Vagina (tissue), 2 donors: ENCODE measurements around the gene PPP3CA. TPM values are rescaled to one million over a fixed set of nuclear protein-coding genes. Genes with fewer than 3 reads are reported as not detected.

Source experiments
- DNase-seq, 2 donors: peaks; one replicate each; pipeline ENCODE4 v3.0.0-alpha.2; 2017; ENCODE audit errors: extremely low spot score in 2 of 2
- H3K27ac ChIP-seq: fragments of 200-600 bp; sonication (generic); one replicate; pipeline ENCODE4 v1.5.1; 2019
- H3K27me3 ChIP-seq: fragments of 200-600 bp; sonication (generic); one replicate; pipeline ENCODE4 v1.5.1; 2019
- H3K36me3 ChIP-seq, 2 donors: fragments of 200-600 bp; sonication (generic); one replicate each; pipeline ENCODE4 v1.5.1; 2017 to 2019
- H3K4me1 ChIP-seq: fragments of 200-600 bp; sonication (generic); one replicate; pipeline ENCODE4 v1.5.1; 2019
- H3K4me3 ChIP-seq, 2 donors: fragments of 200-600 bp; sonication (generic); 1 replicate in 1 of 2; 2 replicates in 1 of 2; pipeline ENCODE4 v1.5.1; 2016 to 2019
- H3K9me3 ChIP-seq: fragments of 200-600 bp; sonication (generic); one replicate; pipeline ENCODE4 v1.5.1; 2019
- POLR2A ChIP-seq, 2 donors: fragments of 450-650 bp; IDR thresholded peaks; one replicate each; pipeline ENCODE4 v1.6.1; 2017; ENCODE audit warnings: antibody characterized with exemption in 2 of 2, mild to moderate bottlenecking in 2 of 2, moderate library complexity in 2 of 2
- POLR2AphosphoS5 ChIP-seq, 2 donors: sonication (generic); formaldehyde crosslinking; IDR thresholded peaks; one replicate each; pipeline ENCODE4 v1.9.0; 2017; ENCODE audit warnings: antibody characterized with exemption in 2 of 2, mild to moderate bottlenecking in 2 of 2, low read depth in 1 of 2; ENCODE audit not compliant: insufficient read depth in 1 of 2
- intact Hi-C: fragments of 100-400 bp; cut with DNase I; formaldehyde crosslinking; loops from one replicate; pipeline ENCODE4 v1.15.1; 2023
- total RNA-seq: library from RNA; depleted of rRNA; stranded (reverse); fragments of >200 nt; gene quantifications from one replicate; pipeline ENCODE4 v1.2.3, GENCODE V29; 2016
- TF ChIP-seq, protein P1 (sequence below), 3 experiments: fragments of 450-650 bp in 2 of 3; fragments of 200-600 bp in 1 of 3; sonication (generic) in 1 of 3; IDR thresholded peaks; one replicate each; pipeline ENCODE4 v1.5.1; 2017 to 2019; ENCODE audit warnings: antibody characterized with exemption in 3 of 3, mild to moderate bottlenecking in 2 of 3, moderate library complexity in 2 of 3

Gene PPP3CA
- total RNA-seq, 1 donor from 2014 or later, result 45.9 TPM

GRCh38 chr4:100989401-100989800, 357.9 kb downstream of the PPP3CA start:
- no peaks in the 10 kb centered on the region for H3K27me3 ChIP-seq
- H3K36me3 ChIP-seq, result no peaks in the 10 kb centered on the region
- DNase-seq, result no peak
- TF ChIP-seq, protein P1, sequence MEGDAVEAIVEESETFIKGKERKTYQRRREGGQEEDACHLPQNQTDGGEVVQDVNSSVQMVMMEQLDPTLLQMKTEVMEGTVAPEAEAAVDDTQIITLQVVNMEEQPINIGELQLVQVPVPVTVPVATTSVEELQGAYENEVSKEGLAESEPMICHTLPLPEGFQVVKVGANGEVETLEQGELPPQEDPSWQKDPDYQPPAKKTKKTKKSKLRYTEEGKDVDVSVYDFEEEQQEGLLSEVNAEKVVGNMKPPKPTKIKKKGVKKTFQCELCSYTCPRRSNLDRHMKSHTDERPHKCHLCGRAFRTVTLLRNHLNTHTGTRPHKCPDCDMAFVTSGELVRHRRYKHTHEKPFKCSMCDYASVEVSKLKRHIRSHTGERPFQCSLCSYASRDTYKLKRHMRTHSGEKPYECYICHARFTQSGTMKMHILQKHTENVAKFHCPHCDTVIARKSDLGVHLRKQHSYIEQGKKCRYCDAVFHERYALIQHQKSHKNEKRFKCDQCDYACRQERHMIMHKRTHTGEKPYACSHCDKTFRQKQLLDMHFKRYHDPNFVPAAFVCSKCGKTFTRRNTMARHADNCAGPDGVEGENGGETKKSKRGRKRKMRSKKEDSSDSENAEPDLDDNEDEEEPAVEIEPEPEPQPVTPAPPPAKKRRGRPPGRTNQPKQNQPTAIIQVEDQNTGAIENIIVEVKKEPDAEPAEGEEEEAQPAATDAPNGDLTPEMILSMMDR (IDR thresholded peaks at IDR 0.05), result no peak
- TF ChIP-seq POLR2A (IDR thresholded peaks at IDR 0.05), result no peak
- intact Hi-C loops, result no loop called here
- no peak overlapping the region for H3K4me3 ChIP-seq
- H3K27ac ChIP-seq, result no peak overlapping the region
- no peaks in the 10 kb centered on the region for H3K4me1 ChIP-seq
- H3K9me3 ChIP-seq, result no peaks in the 10 kb centered on the region

DNA sequence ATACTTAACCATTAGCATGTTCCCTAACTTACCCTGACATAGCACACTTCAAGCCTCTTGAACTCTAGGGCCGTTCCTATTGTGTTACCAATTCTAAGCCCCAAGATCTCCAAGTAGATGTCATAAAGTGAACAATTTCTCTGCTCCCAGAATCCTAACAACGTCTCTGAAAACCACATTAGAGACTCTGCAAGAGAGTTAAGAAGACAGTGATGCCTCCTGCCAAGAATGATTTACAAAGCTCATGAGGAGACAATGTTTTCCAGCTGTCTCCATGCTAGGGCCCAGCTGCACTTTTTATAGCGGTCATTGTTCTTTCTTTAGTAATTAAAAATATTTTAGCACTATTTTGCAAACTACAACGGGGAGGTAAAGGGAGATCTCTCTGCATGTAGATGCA, 358.4 kb downstream of the PPP3CA start:
- H3K9me3 ChIP-seq, result no peaks in the 10 kb centered on the region
- no peaks in the 10 kb centered on the region for H3K27me3 ChIP-seq
- no peaks in the 10 kb centered on the region for H3K36me3 ChIP-seq
- no peak for DNase-seq
- TF ChIP-seq POLR2AphosphoS5 (IDR thresholded peaks at IDR 0.05; ENCODE audit: insufficient read depth in 1 of 2, low read depth in 1 of 2) (no peak), POLR2A (IDR thresholded peaks at IDR 0.05) (no peak)
- TF ChIP-seq, protein P1 (IDR thresholded peaks at IDR 0.05), result no peak
- H3K27ac ChIP-seq, result no peak overlapping the region
- intact Hi-C loops, result no loop called here
- no peak overlapping the region for H3K4me3 ChIP-seq
- H3K4me1 ChIP-seq, result no peaks in the 10 kb centered on the region

GRCh38 chr4:100986360-100986868, 360.9 kb downstream of the PPP3CA start:
- intact Hi-C loops, result no loop called here
- no peak overlapping the region for H3K27ac ChIP-seq

GRCh38 chr4:100985576-100985975, 361.8 kb downstream of the PPP3CA start:
- H3K9me3 ChIP-seq, result no peaks in the 10 kb centered on the region

More at GRCh38 chr4:100986360-100986868, 360.9 kb downstream of the PPP3CA start:
- no peaks in the 10 kb centered on the region for H3K36me3 ChIP-seq
- no peaks in the 10 kb centered on the region for H3K9me3 ChIP-seq
- no peak overlapping the region for H3K4me3 ChIP-seq
- TF ChIP-seq, protein P1 (IDR thresholded peaks at IDR 0.05), result no peak
- no peak for TF ChIP-seq POLR2AphosphoS5 (IDR thresholded peaks at IDR 0.05; ENCODE audit: insufficient read depth in 1 of 2, low read depth in 1 of 2)
- TF ChIP-seq POLR2A (IDR thresholded peaks at IDR 0.05), result no peak
- no peaks in the 10 kb centered on the region for H3K4me1 ChIP-seq
- H3K27me3 ChIP-seq, result no peaks in the 10 kb centered on the region
- DNase-seq, result no peak

GRCh38 chr4:100984901-100985300, 362.4 kb downstream of the PPP3CA start:
- no peaks in the 10 kb centered on the region for H3K4me1 ChIP-seq
- DNase-seq, result no peak
- no peaks in the 10 kb centered on the region for H3K27me3 ChIP-seq
- TF ChIP-seq POLR2AphosphoS5 (IDR thresholded peaks at IDR 0.05; ENCODE audit: insufficient read depth in 1 of 2, low read depth in 1 of 2) (no peak), POLR2A (IDR thresholded peaks at IDR 0.05) (no peak)
- TF ChIP-seq, protein P1 (IDR thresholded peaks at IDR 0.05), result no peak
- no peaks in the 10 kb centered on the region for H3K36me3 ChIP-seq
- H3K4me3 ChIP-seq, result no peak overlapping the region
- H3K9me3 ChIP-seq, result no peaks in the 10 kb centered on the region
- H3K27ac ChIP-seq, result no peak overlapping the region
- intact Hi-C loops, result loop anchor here (5.0 kb wide), 1 partner anchor 362 kb away; the partner anchor contains the start of gene PPP3CA

More at GRCh38 chr4:100985576-100985975, 361.8 kb downstream of the PPP3CA start:
- Histone ChIP-seq H3K4me1 (no peaks in the 10 kb centered on the region), H3K4me3 (no peak overlapping the region), H3K27me3 (no peaks in the 10 kb centered on the region), H3K36me3 (no peaks in the 10 kb centered on the region), H3K27ac (no peak overlapping the region)
- DNase-seq, result no peak
- TF ChIP-seq POLR2AphosphoS5 (IDR thresholded peaks at IDR 0.05; ENCODE audit: insufficient read depth in 1 of 2, low read depth in 1 of 2) (no peak), POLR2A (IDR thresholded peaks at IDR 0.05) (no peak)
- TF ChIP-seq, protein P1 (IDR thresholded peaks at IDR 0.05), result no peak
- intact Hi-C loops, result no loop called here
